Osteocyte (in vitro differentiated cells): ENCODE results near the gene FAM174C. TPM values are rescaled to one million over a fixed set of nuclear protein-coding genes. Genes with fewer than 3 reads are reported as not detected.

Experiments used
- DNase-seq: peaks from one replicate; pipeline ENCODE4 v3.0.0; 2021; ENCODE audit warnings: mixed read lengths; ENCODE audit not compliant: unreplicated experiment; ENCODE audit errors: extremely low spot score
- H3K27ac Mint-ChIP-seq: one replicate; pipeline ENCODE4 v1.8.0; 2021; ENCODE audit warnings: mild to moderate bottlenecking, mixed read lengths; ENCODE audit not compliant: unreplicated experiment
- H3K27me3 Mint-ChIP-seq: one replicate; pipeline ENCODE4 v1.8.0; 2021; ENCODE audit warnings: mixed read lengths; ENCODE audit not compliant: unreplicated experiment
- H3K36me3 Mint-ChIP-seq: one replicate; pipeline ENCODE4 v1.8.0; 2021; ENCODE audit warnings: mixed read lengths; ENCODE audit not compliant: unreplicated experiment
- H3K4me1 Mint-ChIP-seq: one replicate; pipeline ENCODE4 v1.8.0; 2021; ENCODE audit warnings: mixed read lengths; ENCODE audit not compliant: unreplicated experiment
- H3K4me3 Mint-ChIP-seq: one replicate; pipeline ENCODE4 v1.8.0; 2021; ENCODE audit warnings: mild to moderate bottlenecking, moderate library complexity, mixed read lengths; ENCODE audit not compliant: unreplicated experiment
- H3K9me3 Mint-ChIP-seq: one replicate; pipeline ENCODE4 v1.8.0; 2021; ENCODE audit warnings: mixed read lengths; ENCODE audit not compliant: unreplicated experiment
- total RNA-seq: library from RNA; stranded (reverse); gene quantifications from 2 replicates; pipeline ENCODE4 v1.2.1, GENCODE V29; 2021
- TF ChIP-seq, protein P1 (sequence below): fragments of 200-600 bp; sonication (generic); IDR thresholded peaks from 2 replicates; pipeline ENCODE4 v1.5.0; 2021; ENCODE audit warnings: antibody characterized with exemption, mild to moderate bottlenecking, moderate library complexity

The FAM174C gene
- total RNA-seq, 1 donor from 2014 or later: 35.3 TPM

DNA sequence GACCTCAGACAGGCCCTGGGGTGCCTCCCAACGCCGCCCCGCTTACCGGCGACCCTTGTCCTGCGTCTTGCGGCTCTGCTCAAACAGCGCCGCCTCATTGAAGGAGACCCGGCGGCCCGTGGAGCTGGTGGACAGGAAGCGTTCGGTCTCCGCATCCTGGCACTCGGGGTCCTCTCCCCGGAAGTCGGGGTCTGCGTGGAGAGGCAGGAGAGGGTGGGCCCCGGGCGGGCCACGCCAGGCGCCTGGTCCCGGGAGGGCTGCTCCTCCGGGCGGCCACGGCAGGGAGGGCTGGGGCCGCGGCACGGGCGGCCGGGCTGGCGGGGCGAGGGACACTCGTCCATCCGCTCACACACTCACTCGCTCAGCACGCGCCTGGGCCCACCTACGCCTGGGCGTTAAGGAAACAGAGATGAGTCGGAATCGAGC, 40.4 kb upstream of the FAM174C start:
- Mint-ChIP-seq H3K36me3 (no peaks in the 10 kb centered on the region), H3K27ac (no peak overlapping the region), H3K9me3 (no peaks in the 10 kb centered on the region), H3K4me3 (no peak overlapping the region), H3K27me3 (no peaks in the 10 kb centered on the region), H3K4me1 (peaks cover 11% of the 10 kb centered on the region)
- TF ChIP-seq, protein P1, sequence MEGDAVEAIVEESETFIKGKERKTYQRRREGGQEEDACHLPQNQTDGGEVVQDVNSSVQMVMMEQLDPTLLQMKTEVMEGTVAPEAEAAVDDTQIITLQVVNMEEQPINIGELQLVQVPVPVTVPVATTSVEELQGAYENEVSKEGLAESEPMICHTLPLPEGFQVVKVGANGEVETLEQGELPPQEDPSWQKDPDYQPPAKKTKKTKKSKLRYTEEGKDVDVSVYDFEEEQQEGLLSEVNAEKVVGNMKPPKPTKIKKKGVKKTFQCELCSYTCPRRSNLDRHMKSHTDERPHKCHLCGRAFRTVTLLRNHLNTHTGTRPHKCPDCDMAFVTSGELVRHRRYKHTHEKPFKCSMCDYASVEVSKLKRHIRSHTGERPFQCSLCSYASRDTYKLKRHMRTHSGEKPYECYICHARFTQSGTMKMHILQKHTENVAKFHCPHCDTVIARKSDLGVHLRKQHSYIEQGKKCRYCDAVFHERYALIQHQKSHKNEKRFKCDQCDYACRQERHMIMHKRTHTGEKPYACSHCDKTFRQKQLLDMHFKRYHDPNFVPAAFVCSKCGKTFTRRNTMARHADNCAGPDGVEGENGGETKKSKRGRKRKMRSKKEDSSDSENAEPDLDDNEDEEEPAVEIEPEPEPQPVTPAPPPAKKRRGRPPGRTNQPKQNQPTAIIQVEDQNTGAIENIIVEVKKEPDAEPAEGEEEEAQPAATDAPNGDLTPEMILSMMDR: no peak
- DNase-seq: no peak

DNA sequence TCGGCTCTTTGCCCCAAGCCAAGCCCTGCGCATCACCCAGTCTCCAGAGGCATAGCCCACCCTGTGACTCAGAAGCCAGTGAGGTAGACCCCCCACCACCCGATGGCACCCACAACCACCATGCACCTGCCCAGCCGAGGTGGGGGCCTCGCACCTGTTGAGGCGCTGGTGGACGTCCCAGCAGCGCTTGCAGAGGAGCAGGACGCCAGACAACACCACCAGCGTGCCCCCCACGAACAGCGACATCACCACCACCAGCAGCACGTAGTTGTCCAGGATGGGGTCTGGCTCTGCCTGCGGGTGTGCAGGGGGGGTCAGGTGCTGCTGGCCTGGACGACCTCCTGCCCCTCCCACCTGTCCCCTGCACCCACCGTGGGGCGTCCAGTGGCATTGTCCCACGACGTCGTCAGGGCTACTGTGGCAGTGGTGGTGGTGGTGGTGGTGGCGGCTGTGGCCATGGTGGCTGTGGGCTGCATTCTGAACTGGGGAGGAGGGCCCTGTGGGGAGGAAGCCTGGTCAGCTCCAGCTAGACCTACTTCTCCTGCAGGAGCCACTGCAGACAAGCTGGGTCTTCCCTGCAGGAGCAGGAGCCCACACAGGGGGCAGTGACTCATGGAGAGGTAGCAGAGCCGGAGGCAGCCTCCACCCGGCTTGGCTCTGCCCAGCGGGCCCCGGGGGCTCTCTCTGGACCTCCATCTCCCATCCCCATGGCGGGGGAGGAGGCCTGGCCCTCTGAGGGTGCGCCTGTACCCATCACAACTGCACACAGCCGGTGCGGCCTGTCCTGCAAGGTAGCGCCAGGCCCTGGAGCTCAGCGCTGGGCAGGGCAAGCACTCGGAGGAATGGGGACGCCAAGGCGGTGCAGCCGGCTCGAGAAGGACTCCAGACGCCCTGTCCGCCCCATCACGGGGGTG, 39.4 kb upstream of the FAM174C start:
- Mint-ChIP-seq H3K4me1 (peaks cover 14% of the 10 kb centered on the region), H3K27me3 (no peaks in the 10 kb centered on the region), H3K9me3 (no peaks in the 10 kb centered on the region), H3K27ac (no peak overlapping the region), H3K36me3 (no peaks in the 10 kb centered on the region), H3K4me3 (peak overlapping the region; percentile 52)
- TF ChIP-seq, protein P1: no peak
- DNase-seq: no peak

DNA sequence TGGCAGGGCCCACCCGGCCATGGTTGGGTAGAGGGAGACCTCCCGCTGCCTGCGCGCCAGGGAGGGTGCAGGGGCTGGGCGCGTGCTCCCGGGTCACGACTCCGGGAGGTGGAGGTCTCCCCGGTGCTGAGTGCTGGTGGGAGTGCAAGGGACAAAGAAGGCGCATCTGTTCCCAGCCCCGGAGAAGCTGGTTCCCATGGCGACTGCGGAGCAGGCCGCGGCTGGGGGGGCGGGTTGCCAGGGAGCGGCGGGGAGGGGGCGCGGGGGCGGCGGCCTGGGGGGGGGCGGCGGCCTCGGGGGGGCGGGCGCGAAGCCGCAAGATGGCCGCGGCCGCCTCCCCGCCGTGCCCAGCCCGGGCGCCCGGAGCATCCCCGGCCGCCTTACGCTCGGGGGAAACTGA, 38.8 kb upstream of the FAM174C start:
- no peak for DNase-seq
- no peaks in the 10 kb centered on the region for H3K27me3 Mint-ChIP-seq

DNA sequence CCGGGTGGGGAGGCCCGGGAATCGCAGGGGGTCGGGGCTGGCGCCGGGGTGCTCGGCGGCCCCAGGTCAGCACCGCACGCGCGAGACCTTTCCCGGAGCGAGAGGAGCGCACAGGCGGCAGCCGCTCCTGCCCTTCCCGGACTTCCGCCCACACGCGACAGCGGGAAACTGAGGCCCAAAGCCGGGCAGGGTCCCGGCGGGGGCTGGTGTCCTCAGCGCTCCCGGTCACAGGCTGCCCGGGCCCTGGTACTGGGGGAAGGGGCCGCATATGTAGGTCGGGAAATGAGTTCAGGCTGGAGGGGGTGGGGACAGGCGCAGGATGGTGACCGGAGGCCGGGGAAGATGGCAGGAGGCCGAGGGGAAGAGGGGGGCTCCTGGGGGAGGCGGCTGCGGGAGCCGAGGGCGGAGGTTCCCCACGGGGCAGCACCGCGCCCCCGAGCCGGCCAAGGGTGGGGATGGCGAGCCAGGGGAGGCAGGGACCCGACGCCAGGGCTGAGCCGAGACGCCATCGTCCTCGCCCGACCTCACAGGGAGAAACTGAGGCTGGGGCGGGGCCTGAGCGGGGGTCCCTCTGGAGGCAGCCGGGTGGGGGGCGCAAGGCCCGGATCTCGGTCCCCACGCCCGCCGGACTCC, 38.2 kb upstream of the FAM174C start:
- Mint-ChIP-seq H3K36me3 (no peaks in the 10 kb centered on the region), H3K27me3 (no peaks in the 10 kb centered on the region), H3K4me3 (peak overlapping the region; percentile 63), H3K27ac (no peak overlapping the region), H3K4me1 (peaks cover 20% of the 10 kb centered on the region), H3K9me3 (no peaks in the 10 kb centered on the region)
- DNase-seq: no peak
- TF ChIP-seq, protein P1: no peak

More for the DNA sequence above, 38.8 kb upstream of the FAM174C start:
- peaks cover 20% of the 10 kb centered on the region for H3K4me1 Mint-ChIP-seq
- H3K27ac Mint-ChIP-seq: no peak overlapping the region
- no peaks in the 10 kb centered on the region for H3K36me3 Mint-ChIP-seq
- H3K9me3 Mint-ChIP-seq: no peaks in the 10 kb centered on the region
- peak overlapping the region; percentile 52 for H3K4me3 Mint-ChIP-seq
- TF ChIP-seq, protein P1: no peak

DNA sequence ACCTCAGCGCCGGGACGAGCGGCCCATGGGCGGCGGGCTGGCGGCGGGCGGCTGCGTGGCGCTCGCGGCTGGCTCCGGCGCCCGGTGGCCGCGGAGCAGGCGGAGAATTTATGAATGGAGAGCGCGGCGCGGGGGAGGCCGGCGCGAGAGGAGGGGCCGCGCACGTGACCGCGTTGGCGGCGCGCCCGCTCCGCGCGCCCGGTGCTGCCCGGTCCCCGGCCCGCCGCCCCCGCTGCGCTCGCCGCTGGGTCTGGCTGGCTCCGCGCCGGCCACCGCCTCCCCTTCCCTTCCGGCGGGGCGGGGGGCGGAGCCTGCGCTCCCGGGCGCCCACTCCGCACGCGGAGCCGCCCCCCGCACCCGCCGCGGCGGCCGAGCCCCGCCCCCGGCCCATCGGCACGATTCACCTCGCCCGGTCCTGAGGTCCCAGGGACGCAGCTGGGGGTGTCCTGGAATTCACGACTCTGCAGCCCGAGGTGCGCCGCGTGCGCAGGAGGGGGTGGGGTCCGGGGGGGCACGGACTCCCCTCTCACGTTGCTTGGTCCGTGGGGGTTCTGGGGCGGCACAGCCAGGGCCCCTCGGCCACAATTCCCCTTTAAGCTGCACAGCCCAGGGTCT, 37.5 kb upstream of the FAM174C start, which contains the start of gene CBARP:
Gene CBARP, minus strand, starts transcription at position 252 of the 615 bp plus-strand sequence. CDS start 1,905 bp downstream, outside the sequence.
- no peak for DNase-seq
- Mint-ChIP-seq H3K9me3 (no peaks in the 10 kb centered on the region), H3K4me1 (peaks cover 27% of the 10 kb centered on the region), H3K36me3 (no peaks in the 10 kb centered on the region), H3K27me3 (no peaks in the 10 kb centered on the region), H3K4me3 (peak within 1 kb of the TSS; percentile 72), H3K27ac (peak within 1 kb of the TSS; percentile 63)
- TF ChIP-seq, protein P1: no peak
